ENCODE results near the gene LONP2. TPM values are rescaled to one million over a fixed set of nuclear protein-coding genes. Genes with fewer than 3 reads are reported as not detected.
"Not testable (repeated sequence)": the region's sequence is repeated elsewhere in the genome, so short reads cannot be mapped to it uniquely, and the experiment has no call there.

Gene LONP2
- total RNA-seq, 1 experiment from 2014 or later: 41.5 TPM

- Histone ChIP-seq H3K9me3 (ENCODE audit: low read length) (no peaks in the 10 kb centered on the region), H3K9ac (ENCODE audit: low read length) (no peak overlapping the region), H3K4me3 (ENCODE audit: low read length) (no peak overlapping the region), H3K4me2 (ENCODE audit: low read length) (no peak overlapping the region), H3K9me2 (replicated peaks; ENCODE audit: low read length) (no peaks in the 10 kb centered on the region), H3K36me3 (ENCODE audit: low read depth, low read length) (peaks cover 21% of the 10 kb centered on the region; the same call in 1 of the 2 replicates), H4K20me1 (ENCODE audit: low read length) (no peaks in the 10 kb centered on the region), H3K79me2 (ENCODE audit: low read length) (no peaks in the 10 kb centered on the region), H3K4me1 (ENCODE audit: insufficient read depth, low read length) (peaks cover 8% of the 10 kb centered on the region), H3K27me3 (ENCODE audit: low read length) (no peaks in the 10 kb centered on the region), H3F3A (ENCODE audit: low read length, unreplicated experiment) (peaks cover 4% of the 10 kb centered on the region), H3K27ac (ENCODE audit: low read length) (no peak overlapping the region), H2AFZ (ENCODE audit: low read length) (no peak overlapping the region)
- TSS peak; percentile 35 for BruUV-seq (replicated peaks)
- no peak for DNase-seq
- ATAC-seq: no peak; the same call in 1 of the 2 replicates
- CTCF ChIA-PET: no interaction called here
- TF ChIP-seq EZH2 (IDR thresholded peaks at IDR 0.05; ENCODE audit: low read length, unreplicated experiment) (no peak), CTCF (conservative IDR thresholded peaks at IDR 0.05; ENCODE audit: low read depth, low read length) (no peak), EZH2phosphoT487 (IDR thresholded peaks at IDR 0.05; ENCODE audit: borderline replicate concordance, low read length) (no peak)
- POLR2A ChIA-PET (ENCODE audit: unreplicated experiment): no interaction called here
- intact Hi-C loops (cut with micrococcal nuclease): no loop called here
Measured at GRCh38 chr16:48300391-48300856, 56.3 kb downstream of the LONP2 start.

- ATAC-seq (no peak), DNase-seq (no peak)
- no peaks in the 10 kb centered on the region for H3K4me1 ChIP-seq (ENCODE audit: insufficient read depth, low read length)
- H2AFZ ChIP-seq (ENCODE audit: low read length): no peak overlapping the region
- no peaks in the 10 kb centered on the region for H3K9me2 ChIP-seq (replicated peaks; ENCODE audit: low read length)
- POLR2A ChIA-PET (ENCODE audit: unreplicated experiment): no interaction called here
- no peak for TF ChIP-seq EZH2 (IDR thresholded peaks at IDR 0.05; ENCODE audit: low read length, unreplicated experiment)
- no peak for TF ChIP-seq CTCF (conservative IDR thresholded peaks at IDR 0.05; ENCODE audit: low read depth, low read length)
- no peak for TF ChIP-seq EZH2phosphoT487 (IDR thresholded peaks at IDR 0.05; ENCODE audit: borderline replicate concordance, low read length)
- no peak overlapping the region for H3K4me2 ChIP-seq (ENCODE audit: low read length)
- intact Hi-C loops (cut with micrococcal nuclease): no loop called here
- no peak overlapping the region for H3K9ac ChIP-seq (ENCODE audit: low read length)
- H4K20me1 ChIP-seq (ENCODE audit: low read length): no peaks in the 10 kb centered on the region
- H3K27me3 ChIP-seq (ENCODE audit: low read length): no peaks in the 10 kb centered on the region
- H3F3A ChIP-seq (ENCODE audit: low read length, unreplicated experiment): no peaks in the 10 kb centered on the region
- H3K79me2 ChIP-seq (ENCODE audit: low read length): no peaks in the 10 kb centered on the region
- CTCF ChIA-PET: no interaction called here
- H3K4me3 ChIP-seq (ENCODE audit: low read length): no peak overlapping the region
- H3K9me3 ChIP-seq (ENCODE audit: low read length): peaks cover 7% of the 10 kb centered on the region; the same call in 1 of the 2 replicates
- H3K36me3 ChIP-seq (ENCODE audit: low read depth, low read length): peaks cover 20% of the 10 kb centered on the region
- H3K27ac ChIP-seq (ENCODE audit: low read length): no peak overlapping the region
- no TSS peak for BruUV-seq (replicated peaks)
Measured at GRCh38 chr16:48308535-48308934, 64.4 kb downstream of the LONP2 start.

- Histone ChIP-seq H3K79me2 (ENCODE audit: low read length) (no peaks in the 10 kb centered on the region), H3K4me3 (ENCODE audit: low read length) (no peak overlapping the region), H3K9me3 (ENCODE audit: low read length) (peaks cover 7% of the 10 kb centered on the region; the same call in 1 of the 2 replicates), H3F3A (ENCODE audit: low read length, unreplicated experiment) (no peaks in the 10 kb centered on the region), H4K20me1 (ENCODE audit: low read length) (no peaks in the 10 kb centered on the region), H3K9me2 (replicated peaks; ENCODE audit: low read length) (no peaks in the 10 kb centered on the region), H3K4me1 (ENCODE audit: insufficient read depth, low read length) (no peaks in the 10 kb centered on the region), H3K27me3 (ENCODE audit: low read length) (no peaks in the 10 kb centered on the region), H3K4me2 (ENCODE audit: low read length) (no peak overlapping the region), H3K9ac (ENCODE audit: low read length) (no peak overlapping the region), H3K27ac (ENCODE audit: low read length) (no peak overlapping the region), H2AFZ (ENCODE audit: low read length) (no peak overlapping the region), H3K36me3 (ENCODE audit: low read depth, low read length) (peaks cover 20% of the 10 kb centered on the region)
- no peak for DNase-seq
- ATAC-seq: no peak
- no TSS peak for BruUV-seq (replicated peaks)
- TF ChIP-seq CTCF (conservative IDR thresholded peaks at IDR 0.05; ENCODE audit: low read depth, low read length) (no peak), EZH2phosphoT487 (IDR thresholded peaks at IDR 0.05; ENCODE audit: borderline replicate concordance, low read length) (no peak), EZH2 (IDR thresholded peaks at IDR 0.05; ENCODE audit: low read length, unreplicated experiment) (no peak)
- intact Hi-C loops (cut with micrococcal nuclease): no loop called here
- POLR2A ChIA-PET (ENCODE audit: unreplicated experiment): no interaction called here
- CTCF ChIA-PET: no interaction called here
Measured at GRCh38 chr16:48310908-48311641, 67.0 kb downstream of the LONP2 start.

- H4K20me1 ChIP-seq (ENCODE audit: low read length); CTCF ChIA-PET; H3K79me2 ChIP-seq (ENCODE audit: low read length); intact Hi-C loops (cut with micrococcal nuclease); BruUV-seq (replicated peaks); H3K4me2 ChIP-seq (ENCODE audit: low read length); H3K9me3 ChIP-seq (ENCODE audit: low read length); H2AFZ ChIP-seq (ENCODE audit: low read length); H3K4me1 ChIP-seq (ENCODE audit: insufficient read depth, low read length); H3F3A ChIP-seq (ENCODE audit: low read length, unreplicated experiment); DNase-seq; H3K9ac ChIP-seq (ENCODE audit: low read length); H3K9me2 ChIP-seq (replicated peaks; ENCODE audit: low read length); H3K27me3 ChIP-seq (ENCODE audit: low read length); ATAC-seq; H3K4me3 ChIP-seq (ENCODE audit: low read length); POLR2A ChIA-PET (ENCODE audit: unreplicated experiment); H3K27ac ChIP-seq (ENCODE audit: low read length): not testable (repeated sequence)
- H3K36me3 ChIP-seq (ENCODE audit: low read depth, low read length): peaks cover 20% of the 10 kb centered on the region
Measured at GRCh38 chr16:48313905-48314304, 69.8 kb downstream of the LONP2 start.
